Activated CD8-positive, alpha-beta memory T cell treated with anti-CD3 and anti-CD28 coated beads, Interleukin-2, amount 50 U/mL, for 1 hour (primary cell): ENCODE data around the gene TRMT61A.

Experiments used
- DNase-seq: peaks from one replicate; pipeline ENCODE4 v3.0.0-alpha.2; 2020; ENCODE audit errors: extremely low read depth

The TRMT61A gene

GRCh38 chr14:103528587-103529382 is at the start of gene TRMT61A:
TSS of gene TRMT61A (plus strand) at chr14:103529196. CDS start at chr14:103529979, 783 bp downstream.
- DNase-seq, result peak; percentile 31

DNA sequence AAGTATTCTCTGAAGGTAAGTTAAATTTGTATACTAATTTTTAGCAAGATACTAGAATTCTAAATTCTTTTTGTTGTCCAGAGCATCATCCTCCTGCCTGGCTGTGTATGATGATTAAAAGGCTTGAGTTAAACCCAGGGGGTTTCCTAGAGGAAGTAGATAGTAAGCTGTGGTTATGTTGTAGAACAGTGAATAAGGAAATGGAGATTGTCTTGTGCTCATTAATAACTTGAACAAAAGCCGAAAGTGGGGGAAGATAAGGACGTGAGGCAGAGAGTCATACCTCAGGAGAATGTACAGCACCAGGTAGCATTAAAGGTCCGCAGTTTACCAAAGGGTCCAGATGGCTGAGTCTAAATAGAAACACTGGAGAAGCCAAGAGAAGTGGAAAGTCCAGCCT is 48.4 kb upstream of the TRMT61A start:
- DNase-seq, result no peak

GRCh38 chr14:103483600-103483999 is 45.4 kb upstream of the TRMT61A start:
- DNase-seq, result no peak

GRCh38 chr14:103485504-103485903 is 43.5 kb upstream of the TRMT61A start:
- no peak for DNase-seq

DNA sequence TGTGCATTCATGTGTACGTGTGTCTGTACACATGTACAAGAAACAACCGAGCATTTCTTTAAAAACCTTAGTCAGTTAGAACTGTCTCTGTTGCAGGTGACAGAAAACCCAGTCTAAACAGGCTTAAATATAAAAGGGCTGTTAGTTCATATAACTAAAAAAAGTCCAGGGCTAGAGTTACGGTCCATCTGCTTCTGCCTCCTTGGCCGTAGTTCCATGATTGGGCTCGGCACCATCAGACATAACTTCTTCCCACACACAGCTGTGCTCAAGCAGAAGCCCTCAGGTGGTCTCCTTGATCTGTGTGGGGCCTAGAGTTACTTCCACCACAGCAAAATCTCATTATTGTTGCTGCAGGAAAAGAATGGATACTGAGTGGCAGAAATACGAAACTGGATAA is 40.9 kb upstream of the TRMT61A start:
- no peak for DNase-seq

- no peak for DNase-seq
These were observed 40.0 kb upstream of the TRMT61A start for GRCh38 chr14:103488960-103489359.

GRCh38 chr14:103489621-103490020 is 39.4 kb upstream of the TRMT61A start:
- DNase-seq, result no peak

DNA sequence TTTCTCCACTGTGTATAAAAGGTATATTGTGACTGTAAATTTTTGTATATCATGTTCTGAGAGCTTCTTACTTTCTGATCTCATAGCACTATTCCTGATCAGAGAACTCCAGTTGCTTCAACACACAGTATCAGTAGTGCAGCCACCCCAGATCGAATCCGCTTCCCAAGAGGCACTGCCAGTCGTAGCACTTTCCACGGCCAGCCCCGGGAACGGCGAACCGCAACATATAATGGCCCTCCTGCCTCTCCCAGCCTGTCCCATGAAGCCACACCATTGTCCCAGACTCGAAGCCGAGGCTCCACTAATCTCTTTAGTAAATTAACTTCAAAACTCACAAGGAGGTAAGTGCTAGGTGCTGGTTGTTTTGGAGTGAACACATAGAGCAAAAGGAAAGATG is 37.3 kb upstream of the TRMT61A start:
- no peak for DNase-seq

GRCh38 chr14:103492156-103492925 is 36.7 kb upstream of the TRMT61A start:
- no peak for DNase-seq

DNA sequence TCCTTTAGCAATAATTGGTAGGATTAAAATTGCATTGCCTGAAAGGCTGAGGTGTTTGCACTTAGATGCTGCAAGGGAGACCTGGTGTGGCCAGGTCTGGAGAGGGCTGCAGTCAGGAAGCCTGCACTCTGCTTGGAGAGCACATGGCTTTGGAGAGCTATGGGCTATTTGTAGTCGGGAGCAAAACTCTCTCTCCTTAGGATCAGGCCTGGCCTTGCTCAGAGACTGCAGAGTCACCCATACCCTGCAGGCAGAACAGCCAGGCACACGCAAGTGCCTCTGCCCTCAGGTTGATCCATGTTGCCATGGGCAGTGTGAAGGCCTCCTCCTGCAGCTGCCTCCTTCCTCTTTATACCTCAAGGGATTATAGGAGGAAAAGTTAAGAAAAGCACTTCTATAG is 33.1 kb upstream of the TRMT61A start:
- DNase-seq, result no peak

DNA sequence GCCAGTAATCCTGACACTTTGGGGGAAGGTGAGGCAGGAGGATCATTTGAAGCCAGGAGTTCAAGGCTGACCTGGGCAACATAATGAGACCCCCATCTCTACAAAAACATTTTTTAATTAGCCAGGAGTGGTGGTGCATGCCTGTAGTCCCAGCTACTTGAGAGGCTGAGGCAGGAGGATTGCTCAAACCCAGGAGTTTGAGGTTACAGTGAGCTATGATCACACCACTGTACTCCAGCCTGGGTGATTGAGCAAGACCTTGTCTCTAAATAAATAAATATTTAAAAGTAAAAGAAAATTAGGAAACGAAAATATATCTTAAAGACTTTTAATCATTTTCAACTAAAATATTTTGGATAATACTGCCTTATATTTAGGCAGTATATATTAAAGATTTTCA is 32.2 kb upstream of the TRMT61A start:
- no peak for DNase-seq

GRCh38 chr14:103499709-103500108 is 29.3 kb upstream of the TRMT61A start:
- no peak for DNase-seq

DNA sequence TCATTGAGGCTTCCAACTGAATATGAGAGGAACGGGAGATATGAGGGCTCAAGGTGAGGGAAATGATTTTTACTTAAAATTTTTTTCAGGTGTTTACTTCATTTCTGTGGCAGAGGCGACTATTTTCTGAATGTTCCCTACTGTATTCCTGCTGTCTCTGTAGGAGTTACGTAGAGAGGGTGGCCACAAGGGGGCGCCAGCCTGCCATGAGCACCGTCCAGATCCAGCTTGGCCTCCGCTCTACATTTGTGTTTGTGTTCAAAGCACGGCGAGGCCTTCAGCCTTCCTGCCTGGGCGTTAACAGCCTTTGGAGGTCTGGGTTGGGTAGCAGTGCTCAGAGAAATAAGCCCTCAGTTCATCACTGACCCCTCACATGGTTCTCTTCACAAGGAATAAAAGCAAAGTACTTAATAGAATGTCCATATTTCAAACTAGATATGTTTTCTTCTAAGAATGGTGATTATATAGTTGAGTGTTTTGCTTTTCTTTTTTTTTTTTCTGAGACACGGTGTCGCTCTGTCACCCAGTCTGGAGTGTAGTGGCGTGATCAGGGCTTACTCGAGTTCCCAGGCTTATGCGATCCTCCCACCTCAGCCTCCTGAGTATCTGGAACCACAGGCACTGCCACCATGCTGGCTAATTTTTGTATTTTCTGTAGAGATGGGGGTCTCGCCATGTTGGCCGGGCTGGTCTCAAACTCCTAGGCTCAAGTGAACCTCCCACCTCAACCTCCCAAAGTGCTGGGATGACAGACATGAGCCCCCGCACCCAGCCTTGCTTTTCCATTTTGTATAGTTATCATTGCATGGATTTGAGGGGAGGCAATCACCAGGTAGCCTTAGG is 28.6 kb upstream of the TRMT61A start:
- peak; percentile 49 for DNase-seq

DNA sequence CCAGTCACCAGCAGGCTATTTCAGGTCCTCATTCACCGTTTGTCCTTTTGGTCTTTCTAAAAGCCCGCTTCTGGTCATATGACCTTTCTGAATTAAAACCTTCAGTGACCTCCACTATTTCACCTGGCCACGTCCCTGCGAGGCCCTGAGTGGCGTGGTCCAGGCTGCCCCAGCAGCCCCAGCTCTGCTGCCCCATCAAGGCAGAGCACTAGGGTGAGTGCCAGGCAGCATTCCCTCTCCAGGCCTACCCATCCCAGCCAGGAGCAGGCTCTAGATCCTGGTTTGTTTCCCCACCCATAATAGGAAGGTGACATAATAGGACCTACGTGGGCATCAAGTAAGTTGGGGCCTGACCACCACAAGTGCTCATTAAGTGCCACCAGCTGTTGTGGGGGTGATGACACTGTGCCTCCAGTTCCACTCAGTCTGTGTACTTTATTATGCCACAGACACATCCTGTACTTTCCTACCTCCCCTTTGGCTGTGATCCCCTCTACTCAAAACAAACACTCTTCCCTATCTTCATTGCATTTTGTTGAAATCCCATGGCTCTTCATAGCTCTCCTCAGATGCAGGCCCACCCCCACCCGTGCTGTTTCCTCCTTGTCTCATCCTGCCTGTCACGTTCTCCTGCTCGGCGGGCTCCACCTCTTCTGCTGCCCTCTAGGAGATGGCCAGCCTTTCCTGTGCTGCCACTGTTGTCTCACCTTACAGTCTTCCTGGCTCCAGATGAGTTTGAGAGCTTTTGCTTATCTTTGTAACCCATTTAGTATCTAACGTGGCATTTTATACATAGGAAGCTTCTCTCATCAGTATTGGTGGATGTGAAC is 27.7 kb upstream of the TRMT61A start:
- DNase-seq, result no peak

DNA sequence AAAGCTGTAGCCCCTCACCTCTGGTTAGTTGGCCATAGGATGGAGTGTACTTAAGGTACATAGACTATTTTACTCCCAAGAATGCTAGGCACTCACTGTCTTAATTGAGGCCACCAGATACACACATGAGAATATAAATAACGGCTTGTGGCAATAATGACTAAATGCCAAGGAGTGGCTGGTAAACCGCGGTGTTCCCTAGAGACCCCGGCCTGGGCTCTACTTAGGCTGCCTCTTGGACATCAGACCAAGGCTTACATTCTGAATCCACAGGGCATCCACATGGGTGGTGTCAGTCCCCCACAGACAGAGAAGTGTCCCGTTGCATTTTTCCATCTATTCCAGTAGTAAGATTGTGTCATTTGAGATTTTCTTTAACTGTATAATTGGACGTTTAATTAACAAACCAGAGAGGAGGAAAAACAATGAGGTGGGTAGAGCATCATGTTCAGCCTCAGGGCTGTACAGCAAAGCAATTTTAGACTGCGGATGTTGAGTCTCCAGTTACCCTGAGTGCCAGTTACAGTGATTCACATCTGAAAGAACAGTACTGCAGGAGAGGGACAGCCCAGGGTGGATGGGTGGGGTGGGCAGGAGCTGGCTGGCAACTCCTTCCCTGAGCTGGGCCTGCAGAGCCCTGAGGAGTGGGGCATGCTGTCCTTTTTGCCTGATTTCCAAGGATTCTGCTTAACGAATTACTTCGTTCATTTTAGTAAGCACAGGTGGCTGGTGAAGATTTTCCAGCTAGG is 26.9 kb upstream of the TRMT61A start:
- no peak for DNase-seq

GRCh38 chr14:103502877-103503276 is 26.1 kb upstream of the TRMT61A start:
- no peak for DNase-seq

DNA sequence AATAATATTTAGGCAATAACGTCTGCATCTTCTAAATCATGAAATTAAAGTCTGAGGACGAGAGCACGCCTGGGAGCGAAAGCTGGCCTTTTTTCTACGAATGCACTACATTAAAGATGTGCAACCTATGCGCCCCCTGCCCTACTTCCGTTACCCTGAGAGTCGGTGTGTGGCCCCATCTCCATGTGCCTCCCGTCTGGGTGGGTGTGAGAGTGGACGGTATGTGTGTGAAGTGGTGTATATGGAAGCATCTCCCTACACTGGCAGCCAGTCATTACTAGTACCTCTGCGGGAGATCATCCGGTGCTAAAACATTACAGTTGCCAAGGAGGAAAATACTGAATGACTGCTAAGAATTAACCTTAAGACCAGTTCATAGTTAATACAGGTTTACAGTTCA is 25.7 kb upstream of the TRMT61A start:
- DNase-seq, result no peak

DNA sequence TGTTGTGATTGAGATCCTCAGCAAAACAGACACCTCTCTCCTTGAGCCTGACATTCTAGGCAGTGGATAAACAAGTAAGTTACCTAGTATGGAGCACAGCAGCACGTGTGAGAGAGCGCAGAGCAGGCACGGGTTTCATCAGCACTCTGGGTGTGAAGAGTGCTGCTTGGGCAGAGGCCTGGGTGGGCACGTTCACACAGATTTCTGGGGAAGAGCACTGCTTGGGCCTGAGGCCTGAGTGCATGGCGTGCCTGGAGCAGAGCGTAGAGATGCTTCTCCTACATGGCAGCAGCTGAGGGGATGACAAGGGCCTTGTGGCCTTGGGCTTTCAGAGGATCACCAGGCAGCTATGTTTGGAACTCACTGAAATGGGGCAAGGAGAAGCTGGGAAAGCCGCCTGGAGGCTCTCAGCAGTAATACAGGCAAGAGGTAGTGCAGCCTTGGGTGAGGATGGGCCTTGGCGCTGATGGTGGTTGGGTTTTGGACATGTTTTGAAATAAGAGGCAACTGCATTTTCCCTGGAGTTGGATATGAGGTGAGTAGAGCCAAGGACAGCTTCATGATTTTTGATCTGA is 23.9 kb upstream of the TRMT61A start:
- DNase-seq, result no peak

DNA sequence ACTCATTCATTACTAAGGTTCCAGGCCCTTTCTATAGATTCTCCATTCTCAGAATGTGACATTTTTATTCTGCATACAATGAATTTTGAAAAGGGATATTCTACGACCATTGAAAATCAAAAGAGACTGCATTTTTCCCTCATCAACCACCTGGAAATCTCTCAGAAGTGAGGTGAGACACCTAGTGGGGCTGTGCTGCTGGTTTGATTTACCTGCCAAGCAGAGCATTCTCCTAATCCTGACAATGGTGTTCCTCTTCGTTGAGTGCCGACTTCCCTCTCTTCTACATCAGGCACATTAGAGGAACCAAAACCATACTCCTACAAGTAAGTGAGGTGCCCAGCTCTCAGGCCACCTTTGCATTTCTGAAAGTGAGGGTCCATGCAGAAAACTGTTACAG is 21.2 kb upstream of the TRMT61A start:
- DNase-seq, result no peak
